HG03439 (cell line): ENCODE results near the gene NUP35.
"Not testable (repeated sequence)": the region's sequence is repeated elsewhere in the genome, so short reads cannot be mapped to it uniquely, and the experiment has no call there.

Source experiments
- ATAC-seq: cut with Tn5 transposase; IDR thresholded peaks from one replicate; pipeline ENCODE4 v1.9.1; 2021; ENCODE audit warnings: mild to moderate bottlenecking, moderate library complexity; ENCODE audit not compliant: unreplicated experiment

The NUP35 gene

GRCh38 chr2:183134016-183134415 is 9.8 kb downstream of the NUP35 start:
- no peak for ATAC-seq

- no peak for ATAC-seq
Observed at GRCh38 chr2:183148955-183149354, 24.7 kb downstream of the NUP35 start.

GRCh38 chr2:183149489-183149888 is 25.2 kb downstream of the NUP35 start:
- ATAC-seq: no peak

- not testable (repeated sequence) for ATAC-seq
Observed at GRCh38 chr2:183152280-183152679, 28.0 kb downstream of the NUP35 start.

GRCh38 chr2:183153967-183154366 is 29.7 kb downstream of the NUP35 start:
- ATAC-seq: no peak

GRCh38 chr2:183154772-183155171 is 30.5 kb downstream of the NUP35 start:
- ATAC-seq: not testable (repeated sequence)

GRCh38 chr2:183157131-183157530 is 32.9 kb downstream of the NUP35 start:
- no peak for ATAC-seq

GRCh38 chr2:183162362-183162761 is 38.1 kb downstream of the NUP35 start:
- ATAC-seq: no peak

GRCh38 chr2:183163821-183164649 is 39.8 kb downstream of the NUP35 start:
- ATAC-seq: no peak

- ATAC-seq: no peak
Observed at GRCh38 chr2:183164650-183165015, 40.4 kb downstream of the NUP35 start.

GRCh38 chr2:183166210-183166609 is 42.0 kb downstream of the NUP35 start:
- ATAC-seq: no peak

GRCh38 chr2:183166976-183167375 is 42.7 kb downstream of the NUP35 start:
- not testable (repeated sequence) for ATAC-seq

- no peak for ATAC-seq
Observed at GRCh38 chr2:183172220-183172887, 48.1 kb downstream of the NUP35 start.

GRCh38 chr2:183179156-183179555 is 54.9 kb downstream of the NUP35 start:
- no peak for ATAC-seq

GRCh38 chr2:183185534-183185933 is 61.3 kb downstream of the NUP35 start:
- no peak for ATAC-seq

- ATAC-seq: no peak
Observed at GRCh38 chr2:183186296-183186695, 62.1 kb downstream of the NUP35 start.

- no peak for ATAC-seq
Observed at GRCh38 chr2:183186766-183187165, 62.5 kb downstream of the NUP35 start.

- no peak for ATAC-seq
Observed at GRCh38 chr2:183192343-183192742, 68.1 kb downstream of the NUP35 start.

GRCh38 chr2:183193904-183194303 is 69.7 kb downstream of the NUP35 start:
- no peak for ATAC-seq

GRCh38 chr2:183195397-183195796 is 71.2 kb downstream of the NUP35 start:
- ATAC-seq: no peak

- no peak for ATAC-seq
Observed at GRCh38 chr2:183195998-183196409, 71.8 kb downstream of the NUP35 start.

GRCh38 chr2:183204397-183204796 is 80.2 kb downstream of the NUP35 start:
- no peak for ATAC-seq
